ENCODE data around the gene CACNA1C. TPM values are rescaled to one million over a fixed set of nuclear protein-coding genes. Genes with fewer than 3 reads are reported as not detected.

CACNA1C gene
- total RNA-seq, 2 donors from 2014 or later: 70.0 to 127 TPM

DNA sequence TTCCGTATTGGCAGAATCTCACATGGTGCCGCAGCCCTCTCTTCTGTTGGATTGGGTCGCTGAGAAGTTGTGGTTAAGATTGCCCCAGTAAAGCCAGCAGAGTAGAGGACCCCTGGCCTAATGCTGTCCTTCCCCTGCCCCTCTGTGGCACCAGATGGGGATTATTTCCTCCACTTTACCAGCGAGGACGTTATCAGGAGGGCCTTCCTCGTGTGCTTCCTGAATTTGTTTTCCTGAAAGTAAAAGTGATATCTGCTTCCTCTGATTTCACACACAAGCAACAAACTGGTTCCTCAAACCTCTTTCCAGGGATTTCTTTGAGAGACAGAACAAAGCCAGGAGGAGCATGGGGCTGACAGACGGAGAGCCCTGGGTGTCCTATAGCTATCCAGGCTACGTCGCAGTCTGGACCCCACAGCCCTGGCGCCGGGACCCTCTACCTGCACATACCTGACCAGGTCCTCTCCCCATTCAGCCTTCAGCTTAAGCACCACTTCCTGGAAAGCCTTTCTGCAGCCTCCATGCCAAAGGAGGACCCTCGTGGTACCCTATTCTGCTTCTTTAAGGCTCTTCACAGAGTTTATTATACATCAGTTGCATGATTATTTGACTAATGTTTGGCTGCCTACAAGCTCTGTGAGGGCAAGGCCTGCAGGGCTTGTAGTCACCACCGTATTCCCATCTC is 427.2 kb downstream of the CACNA1C start:
- H3K27me3 ChIP-seq (replicated peaks; ENCODE audit: insufficient read depth): no peaks in the 10 kb centered on the region
- no peak overlapping the region for H3K4me3 ChIP-seq
- no peak for ATAC-seq (ENCODE audit: insufficient number of reproducible peaks, low FRiP score, low read depth)
- no peaks in the 10 kb centered on the region for H3K9me3 ChIP-seq
- H3K4me1 ChIP-seq (ENCODE audit: control insufficient read depth in 1 of 2, low read depth in 2 of 2): peaks cover 0 to 10% of the 10 kb centered on the region in 2 donors
- no peak for DNase-seq (ENCODE audit: low spot score)
- H3K36me3 ChIP-seq: peaks cover 4% of the 10 kb centered on the region
- TF ChIP-seq, protein P1, sequence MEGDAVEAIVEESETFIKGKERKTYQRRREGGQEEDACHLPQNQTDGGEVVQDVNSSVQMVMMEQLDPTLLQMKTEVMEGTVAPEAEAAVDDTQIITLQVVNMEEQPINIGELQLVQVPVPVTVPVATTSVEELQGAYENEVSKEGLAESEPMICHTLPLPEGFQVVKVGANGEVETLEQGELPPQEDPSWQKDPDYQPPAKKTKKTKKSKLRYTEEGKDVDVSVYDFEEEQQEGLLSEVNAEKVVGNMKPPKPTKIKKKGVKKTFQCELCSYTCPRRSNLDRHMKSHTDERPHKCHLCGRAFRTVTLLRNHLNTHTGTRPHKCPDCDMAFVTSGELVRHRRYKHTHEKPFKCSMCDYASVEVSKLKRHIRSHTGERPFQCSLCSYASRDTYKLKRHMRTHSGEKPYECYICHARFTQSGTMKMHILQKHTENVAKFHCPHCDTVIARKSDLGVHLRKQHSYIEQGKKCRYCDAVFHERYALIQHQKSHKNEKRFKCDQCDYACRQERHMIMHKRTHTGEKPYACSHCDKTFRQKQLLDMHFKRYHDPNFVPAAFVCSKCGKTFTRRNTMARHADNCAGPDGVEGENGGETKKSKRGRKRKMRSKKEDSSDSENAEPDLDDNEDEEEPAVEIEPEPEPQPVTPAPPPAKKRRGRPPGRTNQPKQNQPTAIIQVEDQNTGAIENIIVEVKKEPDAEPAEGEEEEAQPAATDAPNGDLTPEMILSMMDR (IDR thresholded peaks at IDR 0.05): no peak
- H3K27ac ChIP-seq: no peak overlapping the region

DNA sequence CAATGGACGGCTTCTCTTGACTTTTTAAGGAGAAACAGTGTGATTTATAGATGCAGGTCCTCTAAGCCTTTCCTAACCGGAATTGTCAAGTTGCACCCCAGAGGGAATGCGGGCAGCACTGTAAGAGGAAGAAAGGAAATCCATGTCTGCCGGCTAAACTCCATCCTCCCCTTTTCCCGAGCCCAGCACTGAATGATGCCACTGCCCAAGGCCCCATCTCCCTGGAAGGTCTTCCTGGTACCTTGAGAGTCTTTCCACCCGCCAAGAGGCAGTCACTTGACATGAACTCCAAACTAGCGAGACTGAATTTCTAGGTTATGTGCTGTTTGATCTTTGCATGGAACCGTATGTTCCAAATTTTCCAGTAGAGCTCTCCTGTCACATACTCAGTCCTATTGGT is 428.6 kb downstream of the CACNA1C start:
- ATAC-seq (ENCODE audit: insufficient number of reproducible peaks, low FRiP score, low read depth): no peak
- DNase-seq (ENCODE audit: low spot score): no peak

DNA sequence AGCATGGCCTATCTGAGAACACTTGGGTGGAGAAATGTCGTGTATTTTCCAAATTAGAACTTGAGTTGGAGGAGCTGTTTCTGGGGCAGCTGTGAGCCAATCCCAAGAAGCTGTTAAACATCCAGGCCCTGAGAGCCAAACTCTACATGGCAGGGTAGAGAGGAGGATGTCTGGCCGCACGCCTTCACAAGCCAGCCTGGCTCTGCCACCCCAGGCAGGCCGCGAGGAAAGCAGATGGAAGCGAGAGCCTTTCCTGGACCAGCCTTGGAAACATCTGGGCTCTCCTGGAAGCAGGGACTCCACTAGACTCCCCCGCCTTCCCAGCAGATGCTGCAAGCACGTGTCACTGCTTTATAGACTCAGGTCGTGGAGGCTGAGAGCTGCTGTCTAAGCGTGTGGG is 429.2 kb downstream of the CACNA1C start:
- Histone ChIP-seq H3K9me3 (no peaks in the 10 kb centered on the region), H3K27ac (no peak overlapping the region), H3K27me3 (replicated peaks; ENCODE audit: insufficient read depth) (no peaks in the 10 kb centered on the region), H3K4me1 (ENCODE audit: control insufficient read depth in 1 of 2, low read depth in 2 of 2) (peaks cover 0 to 10% of the 10 kb centered on the region in 2 donors), H3K36me3 (peaks cover 12% of the 10 kb centered on the region), H3K4me3 (no peak overlapping the region)
- DNase-seq (ENCODE audit: low spot score) (no peak), ATAC-seq (ENCODE audit: insufficient number of reproducible peaks, low FRiP score, low read depth) (no peak)
- TF ChIP-seq, protein P1 (IDR thresholded peaks at IDR 0.05): no peak

More for the DNA sequence above, 428.6 kb downstream of the CACNA1C start:
- TF ChIP-seq, protein P1 (IDR thresholded peaks at IDR 0.05): no peak
- H3K4me3 ChIP-seq: no peak overlapping the region
- H3K36me3 ChIP-seq: peaks cover 6% of the 10 kb centered on the region
- H3K9me3 ChIP-seq: no peaks in the 10 kb centered on the region
- peaks cover 0 to 10% of the 10 kb centered on the region in 2 donors for H3K4me1 ChIP-seq (ENCODE audit: control insufficient read depth in 1 of 2, low read depth in 2 of 2)
- no peak overlapping the region for H3K27ac ChIP-seq
- no peaks in the 10 kb centered on the region for H3K27me3 ChIP-seq (replicated peaks; ENCODE audit: insufficient read depth)

DNA sequence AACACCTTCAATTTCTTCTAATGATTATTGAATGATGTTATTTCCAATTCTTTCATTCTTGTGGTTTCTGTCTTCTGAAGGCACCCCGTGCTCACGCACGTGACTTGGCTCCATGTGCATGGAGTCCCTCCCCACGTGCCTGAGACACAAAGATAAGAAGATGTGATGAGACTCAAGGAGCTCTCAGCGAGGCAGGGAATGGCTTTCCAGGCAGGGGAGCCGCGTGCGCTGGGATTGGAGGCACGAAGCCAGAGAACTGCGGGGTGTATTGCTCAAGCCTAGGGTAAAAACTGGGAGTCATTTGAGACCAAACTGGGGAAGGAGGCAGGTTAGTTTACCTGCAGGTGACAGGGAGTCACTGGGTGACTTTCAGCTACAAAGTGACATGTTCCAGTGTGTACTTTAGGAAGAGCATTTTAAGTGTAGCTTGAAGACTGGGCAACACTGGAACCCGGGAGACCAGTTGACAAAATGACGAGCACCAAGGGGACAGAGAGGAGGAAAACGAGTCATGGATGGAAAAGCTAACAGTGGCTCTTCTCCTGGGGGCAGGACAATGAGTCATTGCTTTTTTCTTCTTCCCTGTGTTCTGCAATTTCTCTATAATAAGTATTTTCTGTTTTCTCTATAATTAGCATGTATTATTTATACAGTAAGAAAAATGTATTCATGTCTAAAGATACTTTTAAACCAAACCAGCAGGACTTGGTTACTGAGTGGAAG is 430.3 kb downstream of the CACNA1C start:
- TF ChIP-seq, protein P1 (IDR thresholded peaks at IDR 0.05): no peak

DNA sequence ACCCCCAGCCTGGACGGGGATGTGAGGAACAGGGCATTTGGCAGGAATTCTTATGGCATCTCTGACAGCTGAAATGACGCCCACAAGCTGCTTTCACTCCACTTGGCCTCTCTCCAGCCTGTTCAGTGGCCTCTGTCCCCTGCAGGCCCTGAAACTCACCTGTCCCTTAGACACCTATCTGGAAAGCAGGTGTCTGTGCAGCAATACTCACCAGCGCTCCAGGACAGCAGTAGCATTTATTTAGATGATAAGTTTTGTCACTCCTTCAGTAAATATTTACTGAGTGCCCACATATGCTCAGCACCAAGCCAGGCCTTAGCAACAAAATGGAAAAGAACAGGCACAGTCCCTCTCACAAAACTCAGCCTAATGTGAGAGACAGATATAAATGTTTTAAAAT is 430.9 kb downstream of the CACNA1C start:
- ATAC-seq (ENCODE audit: insufficient number of reproducible peaks, low FRiP score, low read depth): no peak
- no peak overlapping the region for H3K4me3 ChIP-seq
- peaks cover 14% of the 10 kb centered on the region for H3K36me3 ChIP-seq
- H3K4me1 ChIP-seq (ENCODE audit: control insufficient read depth in 1 of 2, low read depth in 2 of 2): peaks cover 0 to 10% of the 10 kb centered on the region in 2 donors
- no peak overlapping the region for H3K27ac ChIP-seq
- H3K27me3 ChIP-seq (replicated peaks; ENCODE audit: insufficient read depth): no peaks in the 10 kb centered on the region
- DNase-seq (ENCODE audit: low spot score): no peak
- H3K9me3 ChIP-seq: no peaks in the 10 kb centered on the region
- TF ChIP-seq, protein P1 (IDR thresholded peaks at IDR 0.05): no peak

More for the DNA sequence above, 430.3 kb downstream of the CACNA1C start:
- Histone ChIP-seq H3K4me1 (ENCODE audit: control insufficient read depth in 1 of 2, low read depth in 2 of 2) (peaks cover 0 to 10% of the 10 kb centered on the region in 2 donors), H3K27me3 (replicated peaks; ENCODE audit: insufficient read depth) (no peaks in the 10 kb centered on the region), H3K27ac (no peak overlapping the region), H3K9me3 (no peaks in the 10 kb centered on the region), H3K4me3 (no peak overlapping the region), H3K36me3 (peaks cover 14% of the 10 kb centered on the region)
- ATAC-seq (ENCODE audit: insufficient number of reproducible peaks, low FRiP score, low read depth) (no peak), DNase-seq (ENCODE audit: low spot score) (no peak)

Data from thoracic aorta (tissue), 2 donors.